HepG2 (cell line): ENCODE data around the gene TBC1D5. TPM values are rescaled to one million over a fixed set of nuclear protein-coding genes. Genes with fewer than 3 reads are reported as not detected.

Source experiments
- CREM ChIP-seq, 2 experiments: sonication (generic) in 1 of 2; formaldehyde crosslinking in 1 of 2; IDR thresholded peaks; 2 replicates each; pipeline versions ENCODE4 v1.4.0 to v1.6.1; 2016 to 2020; ENCODE audit warnings: antibody characterized with exemption in 1 of 2, mild to moderate bottlenecking in 1 of 2, missing genetic modification reagents in 1 of 2
- ELF4 ChIP-seq: sonication (generic); formaldehyde crosslinking; IDR thresholded peaks from 2 replicates; pipeline ENCODE4 v1.5.0; 2020; ENCODE audit warnings: missing genetic modification reagents, mild to moderate bottlenecking, moderate library complexity, borderline replicate concordance
- ESRRA ChIP-seq: sonication (generic); formaldehyde crosslinking; IDR thresholded peaks from 2 replicates; pipeline ENCODE4 v1.5.1; 2020; ENCODE audit warnings: mild to moderate bottlenecking, low read depth, missing genetic modification reagents
- HHEX ChIP-seq: IDR thresholded peaks from 2 replicates; pipeline ENCODE4 v1.6.1; 2016; ENCODE audit warnings: control low read depth
- KAT2B ChIP-seq: fragments of 150-350 bp; IDR thresholded peaks from 2 replicates; pipeline ENCODE4 v1.6.1; 2014; ENCODE audit warnings: low read depth, low read length, borderline replicate concordance
- KAT8 ChIP-seq: IDR thresholded peaks from 2 replicates; pipeline ENCODE4 v1.6.1; 2016; ENCODE audit warnings: missing genetic modification reagents, missing compliant biosample characterization
- KLF13 ChIP-seq: sonication (generic); formaldehyde crosslinking; IDR thresholded peaks from 2 replicates; pipeline ENCODE4 v1.4.0; 2020; ENCODE audit warnings: mild to moderate bottlenecking, missing genetic modification reagents
- KMT2A ChIP-seq: sonication (generic); formaldehyde crosslinking; IDR thresholded peaks from 2 replicates; pipeline ENCODE4 v1.4.0; 2020; ENCODE audit warnings: missing genetic modification reagents
- MBD4 ChIP-seq: IDR thresholded peaks from 2 replicates; pipeline ENCODE4 v1.6.1; 2012; ENCODE audit warnings: low read length, inconsistent platforms, borderline replicate concordance
- PHF5A ChIP-seq: IDR thresholded peaks from one replicate; pipeline ENCODE4 v1.6.1; 2018; ENCODE audit warnings: low read depth, missing genetic modification reagents; ENCODE audit not compliant: unreplicated experiment
- RORA ChIP-seq: sonication (generic); formaldehyde crosslinking; IDR thresholded peaks from 2 replicates; pipeline ENCODE4 v1.5.0; 2020; ENCODE audit warnings: mild to moderate bottlenecking, missing genetic modification reagents, moderate library complexity
- TEAD2 ChIP-seq: sonication (generic); formaldehyde crosslinking; IDR thresholded peaks from 2 replicates; pipeline ENCODE4 v1.9.0; 2021; ENCODE audit warnings: missing genetic modification reagents
- ZBTB3 ChIP-seq: sonication (generic); formaldehyde crosslinking; IDR thresholded peaks from 2 replicates; pipeline ENCODE4 v1.4.0; 2020; ENCODE audit warnings: low read depth, mild to moderate bottlenecking, moderate library complexity, missing genetic modification reagents, borderline replicate concordance
- ZIK1 ChIP-seq: sonication (generic); formaldehyde crosslinking; IDR thresholded peaks from 2 replicates; pipeline ENCODE4 v1.5.0; 2020; ENCODE audit warnings: mild to moderate bottlenecking, low read depth, missing genetic modification reagents, borderline replicate concordance
- ZNF12 ChIP-seq: sonication (generic); formaldehyde crosslinking; IDR thresholded peaks from 2 replicates; pipeline ENCODE4 v1.5.0; 2020; ENCODE audit warnings: missing genetic modification reagents
- ZNF234 ChIP-seq: sonication (generic); formaldehyde crosslinking; conservative IDR thresholded peaks from 2 replicates; pipeline ENCODE4 v1.5.1; 2020; ENCODE audit warnings: mild to moderate bottlenecking, missing genetic modification reagents
- ZNF264 ChIP-seq: sonication (generic); formaldehyde crosslinking; IDR thresholded peaks from 2 replicates; pipeline ENCODE4 v1.4.0; 2020; ENCODE audit warnings: missing genetic modification reagents
- ZNF337 ChIP-seq: sonication (generic); formaldehyde crosslinking; IDR thresholded peaks from 2 replicates; pipeline ENCODE4 v1.5.1; 2020; ENCODE audit warnings: missing genetic modification reagents, low read depth, mild to moderate bottlenecking, borderline replicate concordance
- ZNF512B ChIP-seq: sonication (generic); formaldehyde crosslinking; IDR thresholded peaks from 2 replicates; pipeline ENCODE4 v1.5.1; 2020; ENCODE audit warnings: missing genetic modification reagents, mild to moderate bottlenecking, borderline replicate concordance
- ZNF576 ChIP-seq: sonication (generic); formaldehyde crosslinking; IDR thresholded peaks from 2 replicates; pipeline ENCODE4 v1.4.0; 2020; ENCODE audit warnings: mild to moderate bottlenecking, missing genetic modification reagents
- ZNF598 ChIP-seq: sonication (generic); formaldehyde crosslinking; IDR thresholded peaks from 2 replicates; pipeline ENCODE4 v1.5.1; 2020; ENCODE audit warnings: mild to moderate bottlenecking, missing genetic modification reagents, borderline replicate concordance
- ZNF678 ChIP-seq: sonication (generic); formaldehyde crosslinking; IDR thresholded peaks from 2 replicates; pipeline ENCODE4 v1.4.0; 2020; ENCODE audit warnings: mild to moderate bottlenecking, missing genetic modification reagents
- ZNF776 ChIP-seq: sonication (generic); formaldehyde crosslinking; IDR thresholded peaks from 2 replicates; pipeline ENCODE4 v1.4.0; 2020; ENCODE audit warnings: mild to moderate bottlenecking, missing genetic modification reagents
- polyA plus RNA-seq, 8 experiments: library from polyadenylated mRNA; depleted of rRNA in 3 of 8; stranded (reverse) in 7 of 8; unstranded in 1 of 8; fragments of >200 nt; fragmentation: Illumina TruSeq in 4 of 8; extraction: Trizol in 4 of 8; gene quantifications; 2 replicates each; pipeline versions ENCODE4 v1.2.1 to v1.2.3, GENCODE V29; 2011 to 2016; ENCODE audit warnings: low read depth in 4 of 8, missing spikeins in 1 of 8, mixed read lengths in 1 of 8; ENCODE audit not compliant: insufficient read depth in 1 of 8
- total RNA-seq, 5 experiments: library from RNA; depleted of rRNA; stranded (reverse); fragments of >200 nt; fragmentation: Illumina TruSeq; extraction: Trizol; gene quantifications; 2 replicates each; pipeline ENCODE4 v1.2.3, GENCODE V29; 2016; ENCODE audit warnings: low read depth in 1 of 5

TBC1D5 gene
- total and polyA plus RNA-seq, 2 of the 13 experiments (the other 11 are each of a cell fraction or from before 2014, with no cell fraction given) = 19.2 to 33.3 TPM

GRCh38 chr3:17742102-17742879, at the start of gene TBC1D5 (continued):
- peak; percentile 42; the same call in 1 of the 2 replicates for TF ChIP-seq ZNF234 (CRISPR knock-in tag)
- no peak for TF ChIP-seq ZNF512B
- TF ChIP-seq ZNF12 (CRISPR knock-in tag) = peak; percentile 47; the same call in 1 of the 2 replicates
- TF ChIP-seq KAT8 = no peak; the same call in none of the 2 replicates
- no peak for TF ChIP-seq ZNF776 (CRISPR knock-in tag)
- peak; percentile 40; the same call in 1 of the 2 replicates for TF ChIP-seq ESRRA (CRISPR knock-in tag)
- no peak for TF ChIP-seq ZNF678 (CRISPR knock-in tag)
- peak; percentile 61 for TF ChIP-seq ZIK1 (CRISPR knock-in tag)
- no peak for TF ChIP-seq MBD4
- TF ChIP-seq ZNF337 (CRISPR knock-in tag) = no peak
- TF ChIP-seq ELF4 (CRISPR knock-in tag) = peak; percentile 82; the same call in 1 of the 2 replicates
- TF ChIP-seq KMT2A (CRISPR knock-in tag) = no peak
- no peak for TF ChIP-seq TEAD2
- TF ChIP-seq RORA = 0 out of 2 replicates have a peak, but pooled peaks have one; percentile 10
- no peak for TF ChIP-seq ZNF576 (CRISPR knock-in tag)
- TF ChIP-seq ZNF598 = peak; percentile 77; the same call in 1 of the 2 replicates
- TF ChIP-seq KAT2B = no peak
- TF ChIP-seq KLF13 (CRISPR knock-in tag) = no peak
- no peak for TF ChIP-seq ZBTB3
- no peak for TF ChIP-seq PHF5A (CRISPR knock-in tag)
- TF ChIP-seq ZNF264 = peak; percentile 73; the same call in 1 of the 2 replicates
- TF ChIP-seq CREM (IDR thresholded peaks at IDR 0.05) = no peak
- no peak for TF ChIP-seq CREM (CRISPR knock-in tag; IDR thresholded peaks at IDR 0.05)
- TF ChIP-seq HHEX (CRISPR knock-in tag) = no peak
